ENCODE measurements around the gene RNF41. TPM values are rescaled to one million over a fixed set of nuclear protein-coding genes. Genes with fewer than 3 reads are reported as not detected.

The RNF41 gene
- total RNA-seq, 1 experiment from 2014 or later = 62.8 TPM

DNA sequence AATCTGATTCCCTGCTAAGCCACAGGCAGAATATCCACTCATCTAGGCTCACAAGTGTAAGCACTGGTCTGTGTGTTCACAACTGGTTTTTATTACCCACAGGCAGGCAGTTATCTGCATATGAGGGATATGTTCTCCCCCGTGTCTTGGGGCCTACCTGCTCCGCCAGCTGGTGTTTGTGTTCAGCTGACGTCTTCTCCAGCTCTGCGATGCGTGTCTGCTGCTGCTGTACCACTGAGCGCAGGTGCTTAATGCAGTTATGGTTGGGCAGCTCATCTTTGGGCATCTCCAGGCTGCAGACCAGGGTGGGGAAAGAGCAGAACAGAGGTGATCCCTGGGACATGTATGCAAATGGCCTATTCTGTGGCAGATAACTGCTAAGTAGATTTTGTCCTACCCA is 13.7 kb downstream of the RNF41 start:
- DNase-seq (ENCODE audit: low spot score) = no peak

GRCh38 chr12:56206452-56207166 is 15.1 kb downstream of the RNF41 start:
- DNase-seq (ENCODE audit: low spot score) = no peak

DNA sequence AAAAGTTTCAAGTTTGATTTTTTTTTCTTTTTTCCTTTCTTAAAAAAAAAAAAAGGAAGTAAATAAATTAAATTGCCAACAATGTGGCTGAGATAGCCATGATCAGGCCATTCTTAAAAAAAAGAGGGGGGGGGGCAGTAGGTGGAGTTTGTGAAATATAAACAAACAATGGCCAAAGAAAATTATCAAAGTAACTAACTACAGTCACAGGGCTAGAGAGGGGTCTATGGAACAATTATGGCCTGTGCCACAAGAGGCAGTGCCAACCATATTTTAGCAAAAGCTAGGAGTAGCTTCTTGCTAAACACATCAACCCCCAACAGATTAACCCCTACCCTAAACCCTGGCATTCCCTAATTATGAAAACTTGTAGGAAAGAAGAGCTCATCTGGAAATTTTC is 16.3 kb downstream of the RNF41 start:
- DNase-seq (ENCODE audit: low spot score) = no peak

GRCh38 chr12:56204275-56204674 is 17.4 kb downstream of the RNF41 start:
- DNase-seq (ENCODE audit: low spot score) = no peak

DNA sequence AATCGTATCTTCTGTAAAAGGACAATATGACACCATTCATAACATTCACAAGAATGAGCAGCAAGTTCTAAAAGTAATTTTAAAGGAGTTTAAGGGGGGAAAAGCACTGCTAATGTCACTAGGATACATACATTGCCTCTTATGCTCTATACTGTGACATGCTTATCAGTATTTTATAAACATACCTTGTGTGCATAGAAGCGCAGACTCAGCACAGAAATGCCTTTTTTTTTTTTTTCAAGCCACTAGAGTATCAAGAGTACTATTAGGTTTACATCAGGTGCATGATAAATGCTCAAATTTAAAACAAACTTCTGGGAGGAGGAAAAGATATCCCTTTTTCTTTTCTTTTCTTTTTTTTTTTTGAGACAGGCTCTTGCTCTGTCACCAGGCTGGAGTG is 18.9 kb downstream of the RNF41 start:
- DNase-seq (ENCODE audit: low spot score) = no peak

DNA sequence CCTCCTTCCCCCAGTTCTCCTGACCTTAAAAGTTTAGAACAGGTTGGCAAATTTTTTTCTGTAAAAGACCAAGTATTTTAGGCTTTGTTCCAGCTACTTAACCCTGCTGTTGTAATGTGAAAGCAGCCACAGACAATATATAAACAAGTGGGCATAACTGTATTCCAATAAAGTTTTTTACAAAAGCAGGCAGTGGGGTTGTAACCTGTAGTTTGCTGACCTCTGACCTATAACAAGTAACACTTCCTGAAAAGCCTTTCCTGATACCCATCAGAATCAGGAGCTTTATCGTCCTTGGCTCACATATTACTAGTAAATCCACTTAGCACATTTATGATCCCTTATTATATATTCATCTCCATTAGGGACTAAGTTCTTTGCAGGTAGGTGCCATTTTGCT is 19.4 kb downstream of the RNF41 start:
- DNase-seq (ENCODE audit: low spot score) = no peak

DNA sequence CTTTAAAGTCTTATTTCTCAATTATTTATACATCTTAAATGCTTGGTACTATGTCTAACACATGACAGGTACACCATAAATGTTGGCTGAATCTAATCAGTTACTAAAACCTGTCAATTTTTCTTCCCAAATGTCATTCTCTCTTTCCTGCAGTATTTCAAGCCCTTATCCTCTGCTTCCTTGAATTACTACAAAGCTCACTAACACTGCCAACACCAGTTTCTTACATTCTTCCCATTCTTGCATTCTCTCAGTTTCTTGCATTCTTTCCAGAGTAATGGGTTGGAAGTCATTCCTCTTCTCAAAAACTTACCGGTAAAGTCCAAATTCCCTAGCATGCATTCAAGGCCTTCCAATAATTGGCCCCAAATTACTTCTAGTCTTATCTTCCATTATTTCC is 22.9 kb downstream of the RNF41 start:
- no peak for DNase-seq (ENCODE audit: low spot score)

- no peak for DNase-seq (ENCODE audit: low spot score)
Observed at GRCh38 chr12:56197921-56198635, 23.6 kb downstream of the RNF41 start.

DNA sequence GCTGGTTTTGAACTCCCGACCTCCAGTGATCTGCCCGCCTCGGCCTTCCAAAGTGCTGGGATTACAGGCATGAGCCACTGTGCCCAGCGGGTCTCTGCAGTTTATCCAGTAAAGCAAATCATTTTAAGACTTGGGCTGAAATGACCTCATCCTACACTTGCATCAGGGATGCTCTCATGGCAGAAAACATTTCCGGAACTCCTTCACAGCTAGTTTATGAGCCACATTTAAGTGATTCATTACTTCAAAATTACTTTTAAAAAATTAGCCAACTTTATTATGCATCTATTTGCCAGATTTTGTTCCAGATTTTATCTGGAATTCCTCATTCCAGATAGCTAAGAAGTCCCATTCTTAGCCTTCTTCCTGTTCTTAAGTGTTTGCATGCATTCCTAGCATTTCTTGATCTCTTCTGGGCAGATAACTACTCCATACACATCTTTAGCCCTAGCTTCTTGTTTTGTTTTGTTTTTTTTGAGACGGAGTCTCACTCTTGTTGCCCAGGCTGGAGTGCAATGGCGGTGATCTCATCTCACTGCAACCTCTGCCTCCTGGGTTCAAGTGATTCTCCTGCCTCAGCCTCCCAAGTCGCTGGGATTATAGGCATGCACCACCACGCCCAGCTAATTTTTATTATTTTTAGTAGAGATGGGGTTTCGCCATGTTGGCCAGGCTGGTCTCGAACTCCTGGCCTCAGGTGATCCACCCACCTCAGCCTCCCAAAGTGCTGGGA is 24.7 kb downstream of the RNF41 start:
- peak; percentile 64 for DNase-seq (ENCODE audit: low spot score)

DNA sequence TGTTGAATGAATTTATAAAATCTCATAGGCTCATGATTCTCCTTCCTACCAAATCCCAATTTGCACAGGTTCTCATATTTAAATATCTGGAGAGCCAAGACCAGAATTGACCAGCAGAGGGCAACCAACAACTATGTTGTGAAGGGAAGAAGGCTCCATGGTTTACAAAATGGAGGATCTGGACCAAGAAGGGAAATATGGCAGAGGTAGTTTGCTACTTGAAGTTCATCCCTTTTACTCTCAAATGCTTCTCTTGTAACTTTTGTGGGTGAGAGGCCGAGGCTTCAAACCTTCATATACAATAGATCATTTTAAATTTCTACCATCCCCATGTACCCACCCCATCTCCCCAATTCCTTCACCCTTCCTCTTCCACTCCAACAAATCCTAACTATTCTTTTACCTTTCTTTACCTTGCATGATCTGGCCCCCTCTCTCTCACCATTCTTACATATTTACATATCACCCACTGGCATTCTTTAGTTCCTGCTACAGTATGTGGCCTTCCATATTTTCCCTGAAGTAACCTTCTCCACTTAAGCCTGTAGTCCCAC is 28.6 kb downstream of the RNF41 start:
- DNase-seq (ENCODE audit: low spot score) = peak; percentile 80

DNA sequence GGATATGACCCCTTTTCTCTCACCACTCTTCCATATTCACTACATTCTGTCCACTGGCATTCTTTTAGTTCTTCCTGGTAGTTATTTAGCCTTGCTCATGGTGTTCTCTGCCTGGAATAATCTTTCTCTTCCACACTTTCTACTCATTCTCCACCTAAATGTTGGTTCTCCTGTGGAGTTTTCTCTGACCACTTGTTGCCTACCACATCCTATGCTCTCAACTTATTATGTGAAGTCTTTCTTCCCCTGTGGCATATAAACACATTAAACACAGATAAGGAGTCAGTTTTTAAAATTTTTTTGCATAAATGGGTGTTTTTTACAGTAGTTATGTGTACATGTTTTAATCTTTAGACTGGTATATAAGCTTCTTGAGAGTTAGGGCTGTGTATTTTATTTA is 29.1 kb downstream of the RNF41 start:
- no peak for DNase-seq (ENCODE audit: low spot score)

DNA sequence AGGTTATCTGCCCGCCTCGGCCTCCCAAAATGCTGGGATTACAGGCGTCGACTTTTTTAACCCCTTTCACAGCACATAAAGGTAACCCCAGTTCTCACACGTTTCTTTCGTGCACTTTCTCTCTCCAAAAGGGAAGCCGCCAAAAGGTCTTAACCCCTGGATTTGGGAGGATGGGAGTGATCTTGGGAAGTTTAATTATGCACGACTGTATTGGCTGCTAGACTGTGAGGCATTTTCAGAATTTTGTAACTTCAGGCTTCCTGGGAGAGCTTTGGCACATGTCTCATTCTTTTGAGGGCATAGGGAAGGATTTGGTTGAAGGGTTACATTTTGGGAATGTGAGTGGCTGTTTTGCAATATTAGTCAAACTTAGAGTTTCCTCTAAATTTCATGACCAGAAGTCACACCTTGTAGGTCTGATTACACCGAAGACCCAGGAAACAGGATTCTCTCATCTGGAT is 31.0 kb downstream of the RNF41 start:
- no peak for DNase-seq (ENCODE audit: low spot score)

DNA sequence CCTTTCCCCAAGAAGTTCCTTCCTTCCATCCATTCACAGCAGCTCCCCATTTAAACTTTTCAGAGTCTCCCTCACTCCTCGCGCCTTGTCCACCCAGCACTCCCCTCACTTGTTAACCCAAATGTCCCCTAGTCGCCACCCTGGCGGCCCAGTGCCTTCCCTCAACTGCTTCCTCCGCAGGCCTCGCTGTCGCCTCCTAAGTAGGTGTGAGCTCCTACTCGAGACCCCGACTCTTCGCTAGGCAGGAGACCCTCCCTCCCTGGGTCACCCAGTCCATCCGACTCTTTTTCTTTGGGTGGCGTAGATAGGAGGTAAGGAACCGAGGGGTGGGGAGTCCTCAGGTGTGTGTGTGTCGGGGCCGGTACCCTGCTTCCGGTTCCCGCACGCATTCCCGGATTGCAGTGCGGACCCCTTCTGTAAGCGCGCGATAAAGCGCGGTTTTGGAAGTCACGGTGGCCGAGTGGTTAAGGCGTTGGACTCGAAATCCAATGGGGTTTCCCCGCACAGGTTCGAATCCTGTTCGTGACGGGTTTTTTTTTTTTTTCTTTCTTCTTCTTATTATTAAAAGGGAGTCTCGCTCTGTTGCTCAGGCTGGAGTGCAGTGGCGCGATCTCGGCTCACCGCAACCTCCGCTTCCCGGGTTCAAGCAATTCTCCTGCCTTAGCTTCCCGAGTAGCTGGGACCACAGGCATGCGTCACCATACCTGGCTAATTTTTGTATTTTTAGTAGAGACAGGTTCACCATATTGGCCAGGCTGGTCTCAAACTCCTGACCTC is 31.6 kb downstream of the RNF41 start:
- DNase-seq (ENCODE audit: low spot score) = peak; percentile 80

- DNase-seq (ENCODE audit: low spot score) = peak; percentile 81
Observed at GRCh38 chr12:56189099-56189917, 32.4 kb downstream of the RNF41 start, which contains the start of gene SMARCC2. TSS of gene SMARCC2 (minus strand) at chr12:56189483. CDS start at chr12:56189461, 22 bp downstream.

DNA sequence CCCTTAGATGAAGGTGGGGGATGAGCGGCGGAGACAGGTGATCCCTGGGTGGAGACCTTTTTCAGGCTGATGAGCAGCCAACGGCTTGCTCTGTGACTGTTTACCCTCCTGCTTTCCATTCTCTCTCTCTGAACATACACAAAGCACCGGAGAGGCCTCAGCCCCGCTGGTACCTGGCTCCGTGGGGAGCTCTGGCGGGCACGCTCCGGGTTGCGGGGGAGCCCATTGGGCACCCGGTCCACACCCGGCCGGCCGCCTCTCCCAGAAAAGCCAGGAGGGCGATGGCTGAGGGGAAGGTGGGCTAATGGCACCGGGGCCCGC is 33.0 kb downstream of the RNF41 start:
- no peak for DNase-seq (ENCODE audit: low spot score)

GRCh38 chr12:56188131-56188777 is 33.5 kb downstream of the RNF41 start:
- no peak for DNase-seq (ENCODE audit: low spot score)

DNA sequence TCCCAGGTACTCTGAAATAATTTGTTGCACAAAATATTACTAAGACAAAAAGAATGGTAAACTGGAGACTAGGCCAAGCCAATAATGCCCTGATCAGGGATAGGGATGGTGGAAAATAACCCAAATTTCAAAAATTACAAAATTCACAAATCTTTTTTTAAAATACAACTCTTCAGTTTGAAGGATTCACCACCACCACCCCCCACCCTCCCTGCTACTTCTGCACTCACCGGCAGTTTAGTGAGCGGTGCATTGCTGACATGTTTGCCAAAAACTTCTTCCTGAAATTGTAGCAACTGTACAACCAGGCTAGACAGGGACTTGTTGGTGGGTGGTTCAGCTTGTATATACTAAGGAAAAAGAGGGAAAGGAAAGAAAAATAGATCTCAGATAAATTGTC is 34.8 kb downstream of the RNF41 start:
- DNase-seq (ENCODE audit: low spot score) = no peak

- no peak for DNase-seq (ENCODE audit: low spot score)
Observed at GRCh38 chr12:56178347-56178746, 43.4 kb downstream of the RNF41 start.

GRCh38 chr12:56172839-56173238 is 48.9 kb downstream of the RNF41 start:
- DNase-seq (ENCODE audit: low spot score) = no peak

- DNase-seq (ENCODE audit: low spot score) = no peak
Observed at GRCh38 chr12:56169229-56169759, 52.4 kb downstream of the RNF41 start.

All from H4 (cell line).